GM19023 (cell line): ENCODE data around the gene TLR2.
"Not testable (repeated sequence)": the region's sequence is repeated elsewhere in the genome, so short reads cannot be mapped to it uniquely, and the experiment has no call there.

Experiments used
- ATAC-seq: cut with Tn5 transposase; IDR thresholded peaks from one replicate; pipeline ENCODE4 v1.9.1; 2021; ENCODE audit warnings: mild to moderate bottlenecking, moderate library complexity; ENCODE audit not compliant: unreplicated experiment

The TLR2 gene

DNA sequence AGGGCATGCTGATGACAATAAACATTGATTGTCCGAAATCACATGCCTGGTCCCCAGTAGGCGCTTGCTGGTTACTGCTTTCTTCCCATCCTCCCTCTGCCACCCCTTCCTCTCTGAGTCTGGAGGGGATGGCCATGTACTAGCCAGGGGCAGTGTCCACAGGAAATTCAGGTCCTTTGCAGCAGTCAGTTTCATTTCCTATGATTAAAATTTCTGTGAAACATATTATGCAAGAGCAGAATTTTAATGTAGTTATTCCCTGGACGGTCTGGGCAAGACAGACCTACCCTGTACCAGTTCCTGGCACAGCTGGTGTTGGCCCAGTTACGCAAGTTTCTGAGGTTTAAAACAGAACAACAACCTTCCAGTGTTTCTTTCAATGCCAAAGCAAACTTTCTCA is 28.2 kb upstream of the TLR2 start:
- ATAC-seq: no peak

DNA sequence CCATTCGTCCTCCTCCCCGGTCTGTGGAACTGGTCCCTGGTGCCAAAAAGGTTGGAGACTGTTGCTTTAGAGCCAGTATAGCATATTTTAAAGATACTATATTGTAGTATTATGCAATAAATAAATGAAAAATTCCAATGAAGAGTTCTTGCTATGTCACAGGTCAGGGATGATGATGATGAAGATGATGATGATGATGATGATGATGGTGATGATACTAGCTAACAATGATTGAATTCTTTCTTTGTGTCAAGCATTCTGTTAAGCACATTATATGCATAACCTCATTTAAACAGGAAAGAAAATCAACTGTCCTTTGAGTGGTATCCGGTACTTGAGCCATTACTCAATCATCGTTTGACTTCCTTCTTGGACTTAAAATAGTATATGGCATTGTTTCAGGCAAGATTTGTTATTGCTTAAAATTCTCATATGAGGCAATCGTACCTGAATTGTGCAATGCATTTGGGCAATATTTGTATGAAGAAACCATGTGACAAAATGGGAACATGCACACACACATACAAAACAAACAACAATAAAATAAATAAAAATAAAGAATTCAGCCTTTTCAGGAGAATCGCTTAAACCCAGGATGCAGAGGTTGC is 22.8 kb upstream of the TLR2 start:
- no peak for ATAC-seq

DNA sequence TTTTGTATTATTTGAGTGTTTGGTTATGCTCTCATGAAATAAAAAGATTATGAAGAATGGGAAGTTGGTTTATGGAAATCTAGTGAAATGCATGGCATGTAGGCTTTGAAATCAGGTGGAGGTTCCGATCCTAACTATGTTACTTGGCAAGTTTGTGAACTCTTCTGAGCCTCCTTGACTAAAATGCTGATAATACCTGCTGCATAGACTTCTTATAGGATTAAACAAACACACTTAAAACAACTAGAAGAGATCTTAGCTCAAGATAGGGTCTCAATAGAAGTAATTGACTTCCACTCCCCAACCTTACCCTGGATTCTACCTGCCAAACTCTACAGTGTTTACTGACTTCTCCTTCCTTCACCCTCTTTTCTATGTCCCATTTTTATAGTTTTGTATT is 22.2 kb upstream of the TLR2 start:
- no peak for ATAC-seq

DNA sequence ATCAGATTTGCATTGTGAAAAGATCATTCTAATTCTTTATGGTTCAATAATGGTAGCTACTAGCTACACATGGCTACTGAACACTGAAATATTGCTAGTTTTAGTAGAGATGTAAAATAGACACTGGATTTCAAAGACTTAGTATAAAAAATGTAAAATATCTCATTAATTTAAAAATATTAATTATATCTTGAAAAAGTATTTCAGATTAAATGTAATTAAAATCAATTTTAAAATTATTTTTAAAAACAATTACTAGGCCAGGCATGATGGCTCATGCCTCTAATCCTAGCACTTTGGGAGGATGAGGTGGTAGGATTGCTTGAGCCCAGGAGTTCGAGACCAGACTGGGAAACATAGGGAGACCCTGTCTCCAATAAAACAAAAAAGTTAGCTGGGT is 20.4 kb upstream of the TLR2 start:
- no peak for ATAC-seq

DNA sequence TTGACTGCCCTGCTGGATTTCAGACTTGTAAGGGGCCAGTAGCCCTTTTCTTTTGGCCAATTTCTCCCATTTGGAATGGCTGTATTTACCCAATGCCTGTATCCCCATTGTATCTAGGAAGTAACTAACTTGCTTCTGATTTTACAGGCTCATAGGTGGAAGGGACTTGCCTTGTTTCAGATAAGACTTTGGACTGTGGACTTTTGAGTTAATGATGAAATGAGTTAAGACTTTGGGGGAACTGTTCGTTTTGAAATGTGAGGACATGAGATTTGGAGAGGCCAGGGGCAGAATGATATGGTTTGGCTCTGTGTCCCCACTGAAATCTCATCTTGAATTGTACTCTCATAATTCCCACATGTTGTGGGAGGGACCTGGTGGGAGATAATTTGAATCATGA is 17.6 kb upstream of the TLR2 start:
- ATAC-seq: not testable (repeated sequence)

DNA sequence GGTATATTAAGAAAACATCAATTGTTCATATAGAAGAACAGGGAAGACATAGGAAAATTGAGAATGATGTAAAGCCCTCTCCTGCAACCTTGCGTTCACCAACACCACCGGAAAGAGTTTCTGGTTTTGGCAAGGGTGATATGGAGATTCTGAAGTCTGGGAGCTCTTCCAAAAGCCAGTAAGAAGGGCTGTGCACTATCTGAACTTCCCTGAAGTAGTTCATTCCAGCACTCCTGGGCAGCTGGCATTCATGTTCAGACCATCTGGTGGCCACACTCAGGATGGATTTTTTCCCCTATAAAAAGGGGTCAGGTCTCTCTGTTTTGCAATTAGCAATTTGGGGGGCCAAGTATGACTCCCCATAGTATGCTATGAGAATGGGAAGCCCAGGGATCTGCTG is 15.4 kb upstream of the TLR2 start:
- no peak for ATAC-seq

DNA sequence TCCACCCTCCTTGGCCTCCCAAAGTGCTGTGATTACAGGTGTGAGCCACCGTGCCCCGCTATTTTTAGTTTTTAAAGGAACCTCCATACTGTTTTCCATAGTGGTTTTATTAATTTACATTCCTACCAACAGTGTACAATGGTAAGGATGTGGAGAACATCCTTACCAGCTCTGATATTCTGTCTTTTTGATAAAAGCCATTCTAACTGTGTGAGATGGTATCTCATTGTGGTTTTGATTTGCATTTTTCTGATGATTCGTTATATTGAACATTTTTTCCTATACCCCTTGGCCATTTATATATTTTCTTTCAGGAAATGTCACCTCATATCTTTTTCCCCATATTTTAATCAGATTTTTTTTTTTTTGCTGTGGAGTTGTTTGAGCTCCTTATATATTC is 14.2 kb upstream of the TLR2 start:
- no peak for ATAC-seq

DNA sequence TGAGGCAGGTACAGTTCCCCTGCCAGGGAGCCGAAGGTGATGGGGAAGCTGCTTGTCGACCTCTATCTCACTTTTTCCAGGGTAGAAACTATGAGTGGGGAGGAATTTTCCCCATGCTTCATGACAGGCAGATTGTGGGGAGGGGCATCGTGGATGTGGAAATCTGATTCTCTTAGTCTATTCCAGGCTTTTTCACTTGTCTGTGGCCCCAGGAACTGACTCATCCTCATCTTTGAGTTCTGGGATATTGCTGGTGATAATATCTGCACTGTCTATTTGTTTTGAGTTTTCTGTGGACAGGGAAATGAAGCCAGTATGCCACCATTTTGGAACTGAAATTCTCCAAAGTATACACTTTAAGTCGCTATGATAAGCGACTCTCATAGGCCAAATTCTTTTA is 7.6 kb upstream of the TLR2 start:
- ATAC-seq: no peak

DNA sequence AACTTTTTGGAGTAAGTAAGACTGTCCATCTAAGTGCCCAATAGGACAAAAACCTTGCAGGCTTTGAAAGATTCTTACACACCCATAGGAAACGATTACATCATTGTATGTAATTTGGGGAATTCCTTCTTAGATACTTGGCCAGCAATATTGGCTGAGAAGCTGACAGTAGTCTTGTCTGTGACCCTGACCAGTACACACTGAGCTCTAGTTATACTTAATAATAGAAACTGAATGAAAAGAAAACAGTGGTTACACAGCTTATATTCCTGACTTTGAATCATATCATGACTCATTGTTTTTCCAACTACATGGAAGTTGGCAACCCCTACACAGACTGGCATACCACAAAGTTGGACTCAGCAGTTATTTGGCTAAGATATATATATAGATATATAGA is 7.1 kb upstream of the TLR2 start:
- no peak for ATAC-seq

DNA sequence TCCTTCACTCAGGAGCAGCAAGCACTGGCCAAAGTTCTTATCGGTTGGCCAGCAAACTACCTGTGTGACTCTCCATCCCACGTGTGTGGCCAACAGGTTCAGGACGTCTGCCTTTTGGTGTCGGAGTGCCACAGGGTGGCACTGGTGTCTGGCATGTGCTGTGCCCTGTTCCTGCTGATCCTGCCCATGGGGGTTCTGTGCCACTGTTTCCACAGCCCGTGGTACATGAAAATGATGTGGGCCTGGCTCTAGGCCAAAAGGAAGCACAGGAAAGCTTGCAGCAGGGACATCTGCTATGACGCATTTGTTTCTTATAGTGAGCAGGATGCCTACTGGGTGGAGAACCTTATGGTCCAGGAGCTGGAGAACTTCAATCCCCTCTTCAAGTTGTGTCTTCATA is 4.6 kb upstream of the TLR2 start:
- no peak for ATAC-seq

DNA sequence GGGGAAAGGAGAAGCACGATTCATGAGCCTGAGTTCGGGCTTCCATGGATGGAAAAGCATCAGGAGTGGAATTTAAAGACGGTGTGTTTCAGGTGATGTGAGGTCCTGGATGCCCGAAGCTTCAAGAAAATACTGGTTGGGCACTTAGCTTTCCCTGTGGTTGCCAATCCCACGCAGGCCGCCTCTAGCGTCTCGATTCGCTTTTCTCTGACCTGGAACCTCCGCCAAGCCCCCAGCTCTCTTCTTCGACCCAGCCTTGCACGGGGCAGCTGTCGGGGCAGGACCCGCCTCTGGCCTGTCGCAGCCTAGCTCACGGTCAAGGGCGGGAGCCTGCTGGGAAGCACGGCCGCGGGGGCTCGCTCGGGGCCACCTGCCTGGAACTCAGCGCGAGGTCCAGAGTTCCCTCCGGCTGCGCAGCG is 308 bp upstream of the TLR2 start:
- ATAC-seq: no peak

DNA sequence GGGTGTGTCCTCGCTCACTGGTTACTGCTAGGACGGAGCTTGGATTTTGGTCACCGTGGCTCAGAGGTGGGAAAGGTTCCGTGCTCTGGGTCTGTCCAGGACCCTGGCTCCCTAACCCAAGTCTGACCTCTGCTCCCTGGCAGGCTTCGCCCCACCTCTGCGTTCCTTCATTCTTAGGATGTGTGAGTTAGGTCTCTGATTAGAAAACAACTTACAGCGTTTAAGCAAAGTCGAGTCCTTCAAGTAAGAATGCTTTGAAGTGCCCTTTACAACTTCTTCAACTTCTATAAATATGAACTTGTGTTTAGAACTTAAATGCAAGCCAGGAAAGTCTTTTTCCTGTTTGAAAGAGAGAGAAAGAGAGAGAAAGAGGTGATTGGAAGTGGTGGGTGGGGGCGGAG is 891 bp downstream of the TLR2 start:
- ATAC-seq: peak; percentile 22

DNA sequence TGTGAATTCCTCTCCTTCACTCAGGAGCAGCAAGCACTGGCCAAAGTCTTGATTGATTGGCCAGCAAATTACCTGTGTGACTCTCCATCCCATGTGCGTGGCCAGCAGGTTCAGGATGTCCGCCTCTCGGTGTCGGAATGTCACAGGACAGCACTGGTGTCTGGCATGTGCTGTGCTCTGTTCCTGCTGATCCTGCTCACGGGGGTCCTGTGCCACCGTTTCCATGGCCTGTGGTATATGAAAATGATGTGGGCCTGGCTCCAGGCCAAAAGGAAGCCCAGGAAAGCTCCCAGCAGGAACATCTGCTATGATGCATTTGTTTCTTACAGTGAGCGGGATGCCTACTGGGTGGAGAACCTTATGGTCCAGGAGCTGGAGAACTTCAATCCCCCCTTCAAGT is 20.4 kb downstream of the TLR2 start:
- no peak for ATAC-seq

DNA sequence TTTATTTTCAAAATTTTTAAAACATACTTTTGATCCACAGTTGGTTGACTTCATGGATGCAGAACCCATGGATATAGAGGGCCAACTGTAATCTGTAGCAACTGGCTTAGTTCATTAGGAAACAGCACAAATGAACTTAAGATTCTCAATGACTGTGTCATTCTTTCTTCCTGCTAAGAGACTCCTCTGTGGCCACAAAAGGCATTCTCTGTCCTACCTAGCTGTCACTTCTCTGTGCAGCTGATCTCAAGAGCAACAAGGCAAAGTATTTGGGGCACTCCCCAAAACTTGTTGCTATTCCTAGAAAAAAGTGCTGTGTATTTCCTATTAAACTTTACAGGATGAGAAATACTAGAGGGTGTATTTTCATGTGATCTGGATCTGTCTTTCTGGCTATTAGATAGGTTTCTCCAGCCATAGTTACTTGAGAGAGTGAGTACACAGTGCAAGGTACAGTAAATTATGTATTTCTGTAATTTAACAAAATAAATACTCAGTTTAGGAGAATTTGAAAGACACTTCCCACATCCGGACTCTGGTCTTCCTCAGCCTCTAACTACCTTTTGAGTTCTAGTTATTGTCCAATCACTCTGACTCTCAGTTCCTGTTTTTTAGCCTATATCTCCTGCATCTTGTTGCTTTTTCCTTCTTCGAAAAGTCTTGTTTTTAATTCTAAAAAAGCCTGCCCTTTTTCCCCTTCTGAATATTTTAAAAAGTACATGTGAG is 21.8 kb downstream of the TLR2 start:
- peak; percentile 60 for ATAC-seq

DNA sequence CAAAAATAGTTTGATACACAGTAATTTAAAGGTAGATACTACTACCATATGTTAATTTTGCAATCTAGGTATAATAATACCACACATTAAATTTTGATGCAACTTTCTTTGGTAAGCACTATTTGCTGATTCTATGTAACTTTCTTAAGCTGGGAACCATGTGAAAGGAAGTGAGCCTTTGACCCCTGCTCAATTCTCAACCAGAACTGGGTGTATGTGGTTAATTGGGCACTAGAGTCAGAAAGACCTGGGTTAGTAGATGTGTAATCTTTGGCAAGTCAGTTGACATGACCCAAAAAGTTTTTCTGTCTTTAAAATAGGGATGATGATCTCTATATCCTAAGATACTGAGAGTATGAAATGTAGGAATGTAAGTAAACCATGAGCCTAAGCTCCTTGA is 22.4 kb downstream of the TLR2 start:
- peak; percentile 36 for ATAC-seq

DNA sequence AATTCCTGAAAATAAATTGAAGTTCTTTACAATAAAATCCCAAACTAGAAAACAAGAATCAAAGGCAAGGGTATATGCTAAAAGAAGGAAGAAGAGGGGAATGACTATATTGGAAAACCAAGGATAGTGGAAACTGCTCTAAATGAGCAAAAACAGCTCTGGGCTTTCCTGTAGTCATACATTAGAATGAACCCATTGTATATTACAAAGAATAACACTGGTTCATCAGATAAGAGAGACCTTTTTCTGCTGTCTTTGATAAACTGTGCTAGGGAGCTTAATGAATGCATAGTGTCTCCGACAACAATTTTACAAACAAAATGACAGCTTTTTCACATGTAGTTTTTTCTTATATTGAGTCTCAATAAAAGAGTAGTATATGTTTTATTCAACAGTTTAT is 26.6 kb downstream of the TLR2 start:
- ATAC-seq: no peak

DNA sequence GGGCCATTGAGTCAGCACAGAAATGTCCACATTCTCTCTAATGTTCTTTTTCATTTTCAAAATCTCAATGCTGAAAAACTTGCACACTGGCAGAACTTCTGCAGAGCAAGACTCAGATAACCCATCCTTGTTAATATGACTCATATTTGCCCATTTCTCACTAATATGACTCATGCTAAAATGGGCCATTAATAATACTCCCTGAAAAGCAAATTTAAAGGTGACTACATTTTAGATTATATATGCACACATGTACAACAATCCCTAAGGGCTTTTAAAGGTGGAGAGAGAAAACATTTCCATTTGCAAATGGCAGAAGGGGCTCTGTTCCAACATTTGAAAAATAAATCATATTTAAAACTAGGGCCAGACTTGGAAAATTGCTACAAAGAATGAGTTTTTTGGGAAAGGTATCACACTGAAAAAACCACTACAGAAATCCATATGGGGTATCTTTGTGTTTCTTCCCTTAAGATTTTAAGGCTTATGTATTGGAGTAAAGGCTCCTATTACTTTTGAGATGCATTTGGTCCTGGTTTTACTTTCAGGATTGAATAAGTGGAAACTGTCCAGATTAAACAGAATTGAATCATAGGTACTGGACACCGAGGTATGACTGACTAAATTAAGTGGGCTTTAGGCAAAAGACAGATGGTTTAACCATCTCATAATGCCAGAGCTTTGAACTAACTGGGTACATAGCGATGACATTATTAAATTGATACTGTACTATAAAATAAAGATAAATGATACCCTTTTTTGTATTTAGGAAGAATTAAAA is 30.0 kb downstream of the TLR2 start:
- no peak for ATAC-seq

DNA sequence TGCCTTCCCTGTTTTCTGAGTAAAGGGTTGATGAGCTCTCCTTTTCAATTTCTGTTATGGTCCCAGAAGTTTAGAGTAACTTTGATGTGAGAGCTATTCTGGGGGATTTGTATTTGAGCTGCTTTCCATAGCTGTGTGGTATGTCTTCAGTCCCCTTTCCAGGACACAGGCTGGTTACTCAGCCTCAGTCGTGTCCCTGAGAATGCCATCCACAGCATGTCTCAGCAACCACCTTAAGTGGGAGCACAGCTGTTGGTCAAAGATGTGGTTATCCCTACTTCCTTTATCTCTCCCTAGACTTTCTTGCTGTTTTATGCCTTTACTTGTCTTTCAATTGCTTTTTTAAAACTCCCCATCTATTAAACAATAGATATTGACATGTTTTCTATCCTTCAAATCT is 38.0 kb downstream of the TLR2 start:
- ATAC-seq: no peak

DNA sequence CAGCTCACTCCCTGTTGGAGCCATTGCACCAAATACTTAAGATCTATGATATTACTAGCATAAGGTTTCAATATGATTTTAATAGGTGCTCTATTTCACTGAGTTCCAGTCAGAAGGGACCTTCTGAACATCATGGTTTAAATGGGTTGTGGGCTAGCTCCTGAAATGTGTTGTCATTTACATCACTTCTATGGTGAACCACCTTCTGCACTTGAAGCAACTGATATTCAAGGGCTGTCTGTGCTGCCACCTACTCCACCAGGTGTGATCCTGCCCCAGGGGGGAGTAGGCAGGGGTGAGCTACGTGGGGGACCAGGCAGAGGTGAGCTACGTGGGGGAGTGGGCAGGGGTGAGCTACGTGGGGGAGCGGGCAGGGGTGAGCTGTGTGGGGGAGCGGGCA is 40.5 kb downstream of the TLR2 start:
- no peak for ATAC-seq

DNA sequence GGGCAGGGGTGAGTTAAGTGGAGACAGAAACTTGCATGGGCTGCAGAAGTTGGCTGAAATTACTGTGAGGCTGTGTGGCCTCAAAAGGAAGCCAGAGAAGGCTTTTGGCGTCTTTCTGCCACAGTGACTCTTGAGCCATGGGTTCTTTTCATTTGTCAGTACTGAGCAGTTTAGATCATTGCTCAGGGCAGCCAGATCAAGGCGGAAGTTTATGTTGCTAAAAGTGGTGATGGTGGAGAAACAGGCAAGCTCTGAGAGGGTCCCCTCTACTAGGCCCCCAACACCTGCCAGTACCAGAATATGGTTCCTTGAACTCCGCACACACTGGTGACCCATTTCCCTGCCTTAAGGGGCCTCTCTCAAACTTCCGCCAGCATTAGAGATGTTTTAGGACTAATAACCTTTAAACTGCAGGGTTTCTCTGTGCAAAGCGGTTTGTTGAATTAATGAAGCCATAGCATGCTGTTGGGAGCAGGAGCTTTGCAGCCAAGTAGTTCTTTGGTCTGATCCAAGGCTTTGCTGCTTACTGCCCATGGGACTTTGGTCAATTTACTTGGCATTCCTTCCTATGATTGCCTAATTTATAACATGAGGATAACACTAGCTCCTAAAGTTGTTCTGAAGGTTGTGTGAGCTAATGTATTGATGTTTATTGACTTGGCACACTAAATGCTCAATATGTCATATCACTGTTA is 41.2 kb downstream of the TLR2 start:
- no peak for ATAC-seq

DNA sequence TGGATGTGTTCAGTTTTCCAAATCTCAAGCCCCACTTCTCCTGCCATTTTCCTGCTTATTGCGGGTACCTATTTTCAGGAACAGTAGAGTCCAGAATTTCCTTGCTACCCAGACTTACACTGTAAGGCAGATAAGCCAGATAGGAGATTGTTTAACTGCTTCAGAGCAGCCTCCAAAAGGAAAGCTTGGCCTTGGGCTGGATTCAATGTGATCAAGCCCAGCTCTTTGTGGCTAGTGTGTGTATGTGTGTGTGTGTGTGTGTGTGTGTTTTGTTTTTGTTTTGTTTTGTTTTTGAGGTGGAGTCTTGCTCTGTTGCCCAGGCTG is 41.7 kb downstream of the TLR2 start:
- no peak for ATAC-seq

DNA sequence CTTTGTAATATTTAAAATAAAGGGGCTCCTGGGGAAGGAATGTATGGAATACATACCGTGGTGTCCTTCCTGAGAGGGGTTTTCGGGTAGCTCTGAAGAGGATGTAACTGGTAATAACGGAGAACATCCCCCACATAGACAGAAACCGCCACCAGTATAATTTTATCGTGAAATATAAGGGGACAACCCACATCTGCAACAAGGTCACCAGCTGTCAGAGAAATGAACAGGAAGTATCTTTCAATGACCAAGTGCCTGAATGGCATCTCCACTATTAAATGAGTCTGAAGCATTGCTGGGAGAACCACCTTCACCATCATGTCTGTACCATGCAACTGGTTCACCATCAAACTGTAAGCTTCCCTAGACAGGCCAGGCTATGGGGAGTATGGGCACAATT is 44.1 kb downstream of the TLR2 start:
- ATAC-seq: no peak
